Mesenchymal stem cell (in vitro differentiated cells and primary cell): ENCODE results near the gene BPHL.

ENCODE experiments used
- DNase-seq: peaks from one replicate; pipeline ENCODE4 v3.0.0-alpha.2; 2013
- H2AFZ ChIP-seq: one replicate; pipeline ENCODE4 v1.6.1; 2013; ENCODE audit warnings: low read depth, mild to moderate bottlenecking, control low read depth, inconsistent platforms, low read length, moderate library complexity
- H2AK5ac ChIP-seq: 2 replicates; pipeline ENCODE4 v1.6.1; 2013; ENCODE audit warnings: low read length, moderate library complexity, mild to moderate bottlenecking, inconsistent platforms; ENCODE audit not compliant: severe bottlenecking
- H2BK120ac ChIP-seq: one replicate; pipeline ENCODE4 v1.6.1; 2013; ENCODE audit warnings: low read depth, mild to moderate bottlenecking, inconsistent platforms, low read length, moderate library complexity
- H2BK12ac ChIP-seq, 2 experiments: one replicate each; pipeline ENCODE4 v1.6.1; 2013; ENCODE audit warnings: inconsistent platforms in 2 of 2, low read length in 2 of 2, mild to moderate bottlenecking in 2 of 2, moderate library complexity in 2 of 2, control low read depth in 1 of 2
- H2BK15ac ChIP-seq: one replicate; pipeline ENCODE4 v1.6.1; 2013; ENCODE audit warnings: mild to moderate bottlenecking, low read depth, inconsistent platforms; ENCODE audit not compliant: poor library complexity, severe bottlenecking
- H2BK5ac ChIP-seq: 2 replicates; pipeline ENCODE4 v1.6.1; 2013; ENCODE audit warnings: low read depth, mild to moderate bottlenecking, low read length, control low read depth, inconsistent platforms; ENCODE audit not compliant: poor library complexity, severe bottlenecking
- H3K14ac ChIP-seq, 2 experiments: one replicate each; pipeline ENCODE4 v1.6.1; 2013; ENCODE audit warnings: inconsistent platforms in 2 of 2, low read length in 2 of 2, control low read depth in 1 of 2, mild to moderate bottlenecking in 1 of 2, moderate library complexity in 1 of 2
- H3K18ac ChIP-seq, 2 experiments: one replicate each; pipeline ENCODE4 v1.6.1; 2013; ENCODE audit warnings: inconsistent platforms in 2 of 2, low read length in 2 of 2, control low read depth in 1 of 2, low read depth in 1 of 2, mild to moderate bottlenecking in 1 of 2
- H3K23ac ChIP-seq, 2 experiments: one replicate each; pipeline ENCODE4 v1.6.1; 2013; ENCODE audit warnings: inconsistent platforms in 2 of 2, low read length in 2 of 2, mild to moderate bottlenecking in 2 of 2, moderate library complexity in 2 of 2, control low read depth in 1 of 2
- H3K27ac ChIP-seq: 2 replicates; pipeline ENCODE4 v1.5.1; 2013; ENCODE audit warnings: mild to moderate bottlenecking, moderate library complexity, low read length, control low read depth, inconsistent platforms; ENCODE audit not compliant: poor library complexity, severe bottlenecking
- H3K27me3 ChIP-seq, 2 experiments: 2 replicates each; pipeline versions ENCODE4 v1.6.1 to v1.7.0; 2013; ENCODE audit warnings: low read length in 2 of 2, mild to moderate bottlenecking in 2 of 2, moderate library complexity in 2 of 2, control low read depth in 1 of 2, inconsistent platforms in 1 of 2; ENCODE audit not compliant: control insufficient read depth in 1 of 2, insufficient read depth in 1 of 2
- H3K36me3 ChIP-seq, 2 experiments: 2 replicates each; pipeline versions ENCODE4 v1.6.1 to v1.7.0; 2013; ENCODE audit warnings: low read length in 2 of 2, control low read depth in 1 of 2, inconsistent platforms in 1 of 2, low read depth in 1 of 2, mild to moderate bottlenecking in 1 of 2; ENCODE audit not compliant: insufficient read depth in 2 of 2, control insufficient read depth in 1 of 2
- H3K4ac ChIP-seq, 2 experiments: one replicate each; pipeline ENCODE4 v1.6.1; 2013; ENCODE audit warnings: inconsistent platforms in 2 of 2, low read length in 2 of 2, mild to moderate bottlenecking in 2 of 2, moderate library complexity in 2 of 2, control low read depth in 1 of 2, low read depth in 1 of 2
- H3K4me1 ChIP-seq: 2 replicates; pipeline ENCODE4 v1.6.1; 2013; ENCODE audit warnings: low read depth, low read length, control low read depth; ENCODE audit not compliant: control insufficient read depth, insufficient read depth
- H3K4me2 ChIP-seq: 2 replicates; pipeline ENCODE4 v1.6.1; 2013; ENCODE audit warnings: low read length, mild to moderate bottlenecking, inconsistent platforms; ENCODE audit not compliant: poor library complexity, severe bottlenecking
- H3K4me3 ChIP-seq, 2 experiments: 2 replicates each; pipeline versions ENCODE4 v1.5.1 to v1.7.0; 2013; ENCODE audit warnings: low read length in 2 of 2, mild to moderate bottlenecking in 2 of 2, control low read depth in 1 of 2, low read depth in 1 of 2; ENCODE audit not compliant: insufficient read depth in 1 of 2
- H3K79me1 ChIP-seq: replicated peaks from 2 replicates; pipeline ENCODE4 v1.6.1; 2013; ENCODE audit warnings: mild to moderate bottlenecking, control low read depth, low read length, inconsistent platforms; ENCODE audit not compliant: poor library complexity, severe bottlenecking
- H3K9ac ChIP-seq: 2 replicates; pipeline ENCODE4 v1.7.0; 2013; ENCODE audit warnings: mild to moderate bottlenecking, low read length, moderate library complexity
- H3K9me3 ChIP-seq: 2 replicates; pipeline ENCODE4 v1.7.0; 2013; ENCODE audit warnings: mild to moderate bottlenecking, low read length; ENCODE audit not compliant: control insufficient read depth
- H4K8ac ChIP-seq: one replicate; pipeline ENCODE4 v1.6.1; 2013; ENCODE audit warnings: inconsistent platforms, mild to moderate bottlenecking, low read length, moderate library complexity
- H4K91ac ChIP-seq: one replicate; pipeline ENCODE4 v1.6.1; 2013; ENCODE audit warnings: mild to moderate bottlenecking, low read length, inconsistent platforms
- WGBS: methylation state at CpG from one replicate; pipeline ENCODE4 v1.1.7; 2013; ENCODE audit warnings: mixed read lengths; 5-methylcytosine and 5-hydroxymethylcytosine counted together

The BPHL gene

DNA sequence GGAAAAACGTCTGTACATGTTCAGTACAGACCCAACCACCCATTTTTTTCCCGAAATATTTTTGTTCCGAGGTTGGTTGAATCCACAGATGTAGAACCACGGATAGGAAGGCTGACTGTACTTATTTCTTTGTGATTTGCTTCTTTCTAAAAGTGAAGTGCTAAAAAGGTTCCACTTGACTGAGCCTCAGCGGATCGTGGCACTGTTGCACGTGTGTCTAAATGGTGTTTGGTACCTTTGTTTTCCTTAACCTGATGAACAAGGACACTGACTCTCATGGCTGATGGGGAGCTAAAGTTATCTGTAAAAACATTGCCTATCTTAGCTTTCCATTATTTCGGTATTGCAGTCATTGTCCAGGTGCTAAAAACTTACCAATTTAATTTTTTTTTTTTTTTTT lies 6.2 kb downstream of the BPHL start:
- H2BK12ac ChIP-seq = no peak overlapping the region
- H3K27me3 ChIP-seq = no peaks in the 10 kb centered on the region
- H3K4me2 ChIP-seq = no peak overlapping the region
- no peak overlapping the region for H3K9ac ChIP-seq
- H3K14ac ChIP-seq = no peak overlapping the region
- peaks cover 3 to 20% of the 10 kb centered on the region in 2 experiments for H3K36me3 ChIP-seq
- no peak overlapping the region for H2AFZ ChIP-seq
- no peak overlapping the region for H3K4ac ChIP-seq
- no peak overlapping the region for H2BK5ac ChIP-seq
- 86% methylated on average over 7 of the region's 8 CpGs for WGBS
- no peak overlapping the region for H2BK120ac ChIP-seq
- no peak overlapping the region for H3K4me3 ChIP-seq
- peaks cover 4% of the 10 kb centered on the region for H3K4me1 ChIP-seq
- no peak for DNase-seq
- peaks cover 6% of the 10 kb centered on the region for H3K79me1 ChIP-seq
- no peak overlapping the region for H4K8ac ChIP-seq
- H2AK5ac ChIP-seq = no peak overlapping the region
- H4K91ac ChIP-seq = no peak overlapping the region
- no peak overlapping the region for H2BK15ac ChIP-seq
- H3K23ac ChIP-seq = no peak overlapping the region
- H3K18ac ChIP-seq = no peak overlapping the region
- H3K27ac ChIP-seq = no peak overlapping the region
- no peaks in the 10 kb centered on the region for H3K9me3 ChIP-seq

DNA sequence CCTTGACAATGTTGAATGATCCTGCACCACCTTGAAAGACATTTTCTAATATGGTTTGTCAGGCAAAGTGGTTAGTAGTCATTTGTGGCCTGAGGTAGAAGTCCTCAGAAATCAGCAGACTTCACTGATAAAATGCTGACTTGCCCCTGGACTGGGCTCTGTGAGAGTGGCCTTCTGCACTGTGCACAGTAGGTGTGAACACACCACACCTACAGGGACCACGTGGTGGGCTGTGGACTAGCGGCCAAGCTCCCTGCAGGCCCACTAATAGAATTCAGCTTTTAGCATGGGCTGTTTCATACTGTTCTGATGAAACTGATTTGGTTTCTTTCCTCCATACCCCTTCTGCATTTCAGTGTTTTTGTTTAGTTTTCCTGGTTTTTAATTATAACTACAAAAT lies 7.3 kb downstream of the BPHL start:
- peaks cover 10 to 31% of the 10 kb centered on the region in 2 experiments for H3K36me3 ChIP-seq
- no peak overlapping the region for H4K91ac ChIP-seq
- H3K4me3 ChIP-seq = no peak overlapping the region
- H2BK15ac ChIP-seq = no peak overlapping the region
- H4K8ac ChIP-seq = peak overlapping the region; percentile 59
- H3K79me1 ChIP-seq = peaks cover 5% of the 10 kb centered on the region
- H2BK120ac ChIP-seq = no peak overlapping the region
- no peak overlapping the region for H2AK5ac ChIP-seq
- no peaks in the 10 kb centered on the region for H3K27me3 ChIP-seq
- no peak overlapping the region for H3K4ac ChIP-seq
- no peak overlapping the region for H3K27ac ChIP-seq
- no peak overlapping the region for H3K23ac ChIP-seq
- H2AFZ ChIP-seq = no peak overlapping the region
- no peak overlapping the region for H3K4me2 ChIP-seq
- peak overlapping the region; percentile 9 for H3K9ac ChIP-seq
- H2BK12ac ChIP-seq = no peak overlapping the region
- no peaks in the 10 kb centered on the region for H3K9me3 ChIP-seq
- DNase-seq = no peak
- no peak overlapping the region for H3K18ac ChIP-seq
- no peak overlapping the region for H3K14ac ChIP-seq
- H3K4me1 ChIP-seq = peaks cover 3% of the 10 kb centered on the region
- no peak overlapping the region for H2BK5ac ChIP-seq
- WGBS = 71% methylated on average over 2 of the region's 2 CpGs

- no peak for DNase-seq
- Histone ChIP-seq H3K23ac (no peak overlapping the region), H2AFZ (no peak overlapping the region), H3K14ac (no peak overlapping the region), H3K4me3 (no peak overlapping the region), H3K4me2 (no peak overlapping the region), H3K36me3 (peaks cover 31 to 52% of the 10 kb centered on the region in 2 experiments), H2BK15ac (no peak overlapping the region), H2BK12ac (no peak overlapping the region), H3K18ac (no peak overlapping the region), H3K4me1 (peaks cover 3% of the 10 kb centered on the region), H3K9ac (no peak overlapping the region), H3K9me3 (no peaks in the 10 kb centered on the region), H2AK5ac (no peak overlapping the region), H2BK5ac (no peak overlapping the region), H3K4ac (no peak overlapping the region), H3K79me1 (peaks cover 5% of the 10 kb centered on the region), H2BK120ac (no peak overlapping the region), H3K27ac (no peak overlapping the region), H3K27me3 (no peaks in the 10 kb centered on the region), H4K91ac (no peak overlapping the region), H4K8ac (no peak overlapping the region)
- 93% methylated on average over 14 of the region's 15 CpGs for WGBS
Observed at GRCh38 chr6:3128356-3129108, 10.0 kb downstream of the BPHL start.

- Histone ChIP-seq H2BK5ac (no peak overlapping the region), H3K36me3 (peaks cover 33 to 71% of the 10 kb centered on the region in 2 experiments), H3K4me1 (peaks cover 1% of the 10 kb centered on the region), H3K9me3 (no peaks in the 10 kb centered on the region), H2AFZ (no peak overlapping the region), H3K27me3 (no peaks in the 10 kb centered on the region), H3K4me3 (no peak overlapping the region), H2BK120ac (no peak overlapping the region), H2BK15ac (no peak overlapping the region), H3K79me1 (peaks cover 5% of the 10 kb centered on the region), H3K23ac (no peak overlapping the region), H4K91ac (no peak overlapping the region), H3K27ac (no peak overlapping the region), H2AK5ac (no peak overlapping the region), H3K4ac (no peak overlapping the region), H3K18ac (no peak overlapping the region), H3K9ac (no peak overlapping the region), H2BK12ac (no peak overlapping the region), H3K14ac (no peak overlapping the region), H4K8ac (no peak overlapping the region), H3K4me2 (no peak overlapping the region)
- no peak for DNase-seq
- 95% methylated on average over 15 of the region's 15 CpGs for WGBS
Observed at GRCh38 chr6:3131695-3132094, 13.2 kb downstream of the BPHL start.
